Measurements from ENCODE around the gene GALNT9.

GALNT9 gene

DNA sequence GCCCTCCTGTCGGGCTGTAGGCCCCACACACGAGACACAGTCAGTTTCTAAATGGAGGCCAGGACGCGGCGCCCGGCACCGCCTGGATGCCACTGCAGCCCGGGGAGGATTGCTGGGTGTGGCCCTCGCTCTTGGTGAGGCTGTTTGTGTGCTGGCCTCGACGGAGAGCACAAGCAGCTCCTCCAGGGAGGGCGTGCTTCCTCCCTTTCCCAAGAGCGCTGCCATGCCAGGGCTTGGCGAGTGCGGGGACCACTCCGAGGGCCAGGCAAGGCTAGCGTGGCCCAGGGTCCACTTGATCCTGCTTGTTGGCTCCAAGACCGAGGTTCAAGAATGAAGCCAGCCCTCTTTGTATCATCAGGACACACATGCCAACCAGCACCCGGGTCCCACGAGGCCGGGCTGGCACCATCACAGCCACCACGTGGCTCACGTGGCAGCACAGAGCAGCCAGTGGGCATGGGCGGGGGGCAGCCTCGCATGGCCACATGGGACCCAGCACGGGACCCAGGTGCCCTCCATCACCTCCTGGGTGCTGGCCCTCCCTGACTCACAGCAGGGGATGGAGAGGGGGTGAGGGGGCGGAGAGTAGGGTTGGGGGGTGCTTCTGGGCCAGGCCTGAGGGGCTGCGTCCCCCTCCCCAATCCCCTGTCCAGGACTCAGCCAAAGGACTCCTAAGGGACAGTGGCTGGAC lies 113.9 kb downstream of the GALNT9 start:
- no peak for DNase-seq (ENCODE audit: low read depth in 2 of 2)

DNA sequence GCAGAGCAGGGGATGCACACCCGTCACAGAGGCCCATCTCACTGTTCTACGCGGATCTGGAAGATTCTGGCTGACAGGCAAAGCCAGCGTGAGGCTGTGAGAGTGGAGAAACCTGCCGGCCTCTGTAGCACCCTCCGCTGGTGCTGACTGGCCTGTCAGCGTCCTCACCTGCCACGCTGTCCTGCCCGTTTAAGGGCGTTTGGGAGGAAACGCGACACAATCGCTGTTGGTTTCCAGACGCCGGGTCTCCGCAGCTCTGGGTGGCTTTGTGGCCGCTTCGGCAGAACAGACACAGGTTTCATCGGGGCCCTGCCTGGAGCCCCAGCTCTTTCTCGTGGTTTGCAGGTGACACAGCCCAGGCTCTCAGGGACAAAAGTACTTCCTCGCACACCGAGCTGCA lies 114.5 kb downstream of the GALNT9 start:
- DNase-seq (ENCODE audit: low read depth in 2 of 2): no peak

DNA sequence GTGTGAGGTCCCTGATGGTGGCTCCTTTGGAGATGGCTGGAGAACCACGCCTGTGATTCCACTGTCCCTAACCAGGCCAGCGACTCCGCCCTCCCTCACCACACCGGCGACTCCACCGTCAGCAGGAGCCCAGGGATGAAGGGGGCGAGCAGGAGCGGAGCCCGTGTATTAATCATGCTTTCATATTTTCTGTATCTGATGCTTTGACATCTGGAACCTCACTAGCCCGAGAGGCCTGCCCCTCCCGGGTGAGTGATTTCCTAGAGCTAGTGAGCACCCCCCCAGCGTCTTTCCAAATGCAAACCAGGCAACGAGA lies 115.3 kb downstream of the GALNT9 start:
- no peak for DNase-seq (ENCODE audit: low read depth in 2 of 2)

DNA sequence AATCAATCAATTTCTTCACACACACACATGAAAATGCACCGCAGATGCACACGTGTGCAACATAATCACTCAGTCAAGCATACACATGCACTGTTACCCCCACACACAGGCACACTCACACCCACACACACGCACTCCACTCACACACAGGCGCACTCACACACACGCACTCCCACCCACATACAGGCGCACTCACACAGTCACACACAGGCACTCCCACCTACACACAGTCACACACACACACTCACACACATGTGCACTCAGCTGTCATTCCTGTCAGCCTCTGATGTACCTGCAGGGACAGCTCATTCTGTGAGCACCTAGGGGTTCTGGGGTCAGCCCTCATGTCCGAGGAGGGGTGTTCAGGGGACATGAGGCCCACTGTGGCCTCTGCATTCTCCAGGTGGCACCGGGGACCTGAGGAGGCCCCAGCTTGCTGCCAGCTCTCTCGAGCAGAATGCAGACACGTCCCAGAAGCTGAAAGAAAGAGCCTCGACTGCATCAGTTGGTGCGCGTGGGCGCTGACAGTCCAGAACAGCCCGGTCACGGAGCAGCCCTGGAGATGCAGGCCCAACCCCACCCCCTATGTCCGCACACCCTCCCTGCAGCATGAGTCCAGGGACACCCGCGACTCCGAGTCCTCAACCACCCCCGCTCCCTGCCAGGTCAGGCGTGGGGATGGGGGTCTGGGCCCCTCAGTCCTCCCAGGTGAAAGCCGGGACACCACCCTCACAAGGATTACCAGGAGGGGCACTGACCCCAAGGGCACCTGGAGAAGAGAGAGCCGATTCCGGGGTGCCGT lies 115.8 kb downstream of the GALNT9 start:
- no peak for DNase-seq (ENCODE audit: low read depth in 2 of 2)

DNA sequence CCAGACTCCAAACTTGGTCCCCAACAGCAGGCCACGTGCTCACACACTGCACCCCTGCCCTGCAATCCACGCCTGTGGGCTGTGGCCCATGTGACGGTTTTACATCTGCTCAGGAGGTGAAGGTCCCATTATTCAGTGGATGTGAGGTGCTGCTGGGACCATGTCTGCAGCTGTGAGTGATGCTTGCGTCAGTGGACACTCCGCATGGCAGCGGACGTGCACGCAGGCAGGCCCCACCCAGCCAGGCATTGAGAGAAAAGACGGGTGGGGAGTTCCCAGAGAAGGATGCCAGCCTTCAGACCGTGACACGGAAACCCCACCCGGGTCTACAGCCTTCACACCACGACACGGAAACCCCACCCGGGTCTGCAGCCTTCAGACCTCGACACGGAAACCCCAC lies 117.6 kb downstream of the GALNT9 start:
- no peak for DNase-seq (ENCODE audit: low read depth in 2 of 2)

DNA sequence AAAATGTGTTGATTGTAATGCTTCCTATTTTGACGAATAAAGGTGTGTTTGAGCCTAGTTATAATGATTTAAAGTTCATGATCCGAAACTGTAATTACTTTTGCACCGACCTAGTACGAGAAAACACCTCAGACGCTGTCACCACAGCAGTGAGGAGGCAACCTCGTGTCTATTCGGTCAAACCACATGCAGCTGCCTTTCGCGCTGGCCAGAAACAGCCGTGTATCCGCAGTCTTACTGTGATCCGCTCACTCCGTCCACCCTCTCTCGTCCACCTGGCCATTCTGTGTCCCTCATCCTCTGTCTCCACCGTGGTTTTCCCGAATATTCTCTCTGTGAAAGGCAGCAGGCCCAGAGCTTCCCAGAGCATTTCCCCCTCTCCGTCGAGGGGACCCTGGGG lies 118.1 kb downstream of the GALNT9 start:
- no peak for DNase-seq (ENCODE audit: low read depth in 2 of 2)

DNA sequence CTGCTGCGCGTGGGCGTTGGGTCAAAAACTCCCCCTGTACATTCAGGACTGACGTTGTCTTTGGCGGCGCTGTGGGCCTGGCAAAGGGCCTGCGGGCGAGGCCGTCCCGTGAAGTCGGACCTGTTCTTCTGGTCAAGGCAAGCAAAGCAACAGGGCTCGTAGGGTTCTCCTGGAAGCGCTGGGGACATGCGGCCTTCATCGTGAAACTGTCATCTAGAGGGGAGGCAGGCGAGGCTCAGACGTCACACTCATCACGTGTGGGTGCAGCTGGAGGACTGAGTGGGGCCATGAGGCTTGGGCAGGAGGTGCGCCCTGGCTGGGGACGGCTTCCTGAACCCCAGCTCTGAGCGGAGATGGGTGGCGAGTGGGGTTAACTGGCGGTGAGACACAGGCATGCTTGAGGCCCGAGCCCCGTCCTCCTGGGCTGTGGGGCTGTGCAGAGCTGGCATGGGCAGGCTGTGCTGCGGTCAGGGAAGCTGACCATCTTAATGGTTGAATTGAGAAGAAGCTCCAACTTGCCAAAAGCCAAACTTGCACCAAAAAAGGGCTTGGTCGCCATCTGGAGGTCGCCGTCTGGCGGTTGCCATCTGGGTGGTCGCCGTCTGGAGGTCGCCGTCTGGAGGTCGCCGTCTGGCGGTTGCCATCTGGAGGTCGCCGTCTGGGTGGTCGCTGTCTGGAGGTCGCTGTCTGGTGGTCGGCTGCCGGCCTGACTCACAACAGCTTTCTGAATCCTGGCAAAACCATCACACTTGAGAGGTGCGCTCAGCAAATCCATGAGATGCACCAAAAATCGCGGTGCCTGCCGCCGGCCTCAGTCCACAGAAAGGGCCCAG lies 119.0 kb downstream of the GALNT9 start:
- no peak for DNase-seq (ENCODE audit: low read depth in 2 of 2)

DNA sequence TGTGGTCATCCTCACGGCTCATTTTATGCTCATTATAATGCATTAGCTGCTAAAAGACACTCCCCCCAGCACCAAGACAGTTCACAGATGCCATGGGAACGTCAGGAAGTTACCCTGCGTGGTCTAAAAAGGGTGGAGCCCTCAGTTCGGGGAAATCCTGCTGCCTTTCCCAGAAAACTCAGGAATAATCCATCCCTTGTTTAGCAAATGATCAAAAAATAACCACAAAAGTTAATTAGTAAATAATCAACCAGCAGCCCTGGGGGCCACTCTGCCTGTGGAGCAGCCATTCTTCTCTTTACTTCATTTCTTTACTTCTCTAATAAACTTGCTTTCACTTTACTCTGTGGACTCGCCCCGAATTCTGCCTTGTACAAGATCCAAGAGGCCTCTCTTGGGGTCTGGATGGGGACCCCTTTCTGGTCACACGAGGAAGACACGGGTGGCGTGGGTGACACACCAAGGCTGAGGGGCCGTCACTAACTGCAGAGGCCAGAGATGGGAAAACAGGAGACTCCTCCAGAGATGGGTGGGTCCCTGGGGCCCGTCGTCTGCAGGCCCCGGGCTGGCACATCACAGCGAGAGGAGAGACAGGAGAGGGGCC lies 119.7 kb downstream of the GALNT9 start:
- no peak for DNase-seq (ENCODE audit: low read depth in 2 of 2)

DNA sequence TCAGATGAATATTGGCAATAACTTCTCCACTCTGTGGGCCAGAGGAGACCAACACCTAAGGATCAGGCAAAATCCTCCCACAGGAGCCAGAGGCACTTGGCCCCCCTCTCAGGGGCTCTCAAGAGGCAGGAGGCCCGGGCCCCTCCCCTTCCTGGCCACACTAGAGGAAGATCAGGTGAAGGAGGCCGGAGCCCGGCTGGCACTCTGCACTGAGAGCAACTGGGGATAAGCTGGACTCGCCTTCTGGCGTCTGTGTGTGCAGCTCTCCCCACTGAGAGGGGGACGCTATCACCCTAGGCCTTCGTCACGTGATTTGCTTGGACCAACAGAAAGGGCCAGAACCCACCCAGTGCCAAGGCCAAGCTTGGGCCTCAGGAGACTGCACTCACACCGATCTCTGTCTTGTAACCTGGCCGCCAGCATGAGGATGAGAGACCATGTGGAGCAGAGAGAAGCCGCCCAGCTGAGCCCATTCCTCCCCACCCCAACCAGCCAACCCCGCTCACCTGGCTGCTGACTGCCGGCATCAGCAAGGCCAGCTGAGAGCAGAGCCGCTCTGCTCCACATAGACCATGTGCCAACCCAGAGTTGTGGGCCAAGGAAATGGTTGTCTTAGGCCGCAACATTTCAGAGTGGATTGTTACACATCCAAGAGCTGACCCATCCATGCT lies 121.1 kb downstream of the GALNT9 start:
- no peak for DNase-seq (ENCODE audit: low read depth in 2 of 2)

DNA sequence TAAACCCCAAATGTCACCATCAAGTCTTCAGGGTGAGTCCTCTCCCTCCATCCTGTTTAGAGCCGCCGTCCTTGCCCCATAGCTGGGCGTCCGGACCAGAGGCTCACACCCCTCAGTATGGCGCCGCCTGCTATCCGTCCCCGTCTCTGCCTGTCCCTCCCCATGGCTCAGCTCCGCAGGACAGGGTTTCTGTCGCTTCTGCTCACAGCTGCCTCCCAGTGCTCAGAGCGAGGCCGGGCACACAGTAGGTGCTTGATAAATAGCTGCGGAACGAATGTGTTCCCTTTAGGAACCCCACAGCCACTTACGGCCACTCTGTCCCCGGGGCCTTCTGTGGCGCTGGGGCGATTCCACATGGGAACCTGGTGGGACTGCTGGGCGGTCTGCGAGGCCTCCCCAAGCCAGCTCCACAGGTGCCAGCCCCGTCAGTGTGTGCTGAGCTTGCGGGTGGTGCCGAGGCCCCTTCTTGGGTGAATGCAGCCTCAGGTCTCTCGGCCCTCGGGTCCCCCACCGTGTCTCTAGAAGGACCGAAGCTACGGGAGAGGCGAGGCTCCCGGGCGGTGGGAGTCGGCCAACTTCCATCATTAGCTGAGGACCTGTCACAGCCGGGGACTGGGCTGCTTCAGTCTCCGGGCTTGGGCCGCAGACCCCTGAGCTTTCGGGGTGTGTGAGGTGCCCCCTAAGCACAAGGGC lies 122.2 kb downstream of the GALNT9 start:
- DNase-seq (ENCODE audit: low read depth in 2 of 2): no peak

DNA sequence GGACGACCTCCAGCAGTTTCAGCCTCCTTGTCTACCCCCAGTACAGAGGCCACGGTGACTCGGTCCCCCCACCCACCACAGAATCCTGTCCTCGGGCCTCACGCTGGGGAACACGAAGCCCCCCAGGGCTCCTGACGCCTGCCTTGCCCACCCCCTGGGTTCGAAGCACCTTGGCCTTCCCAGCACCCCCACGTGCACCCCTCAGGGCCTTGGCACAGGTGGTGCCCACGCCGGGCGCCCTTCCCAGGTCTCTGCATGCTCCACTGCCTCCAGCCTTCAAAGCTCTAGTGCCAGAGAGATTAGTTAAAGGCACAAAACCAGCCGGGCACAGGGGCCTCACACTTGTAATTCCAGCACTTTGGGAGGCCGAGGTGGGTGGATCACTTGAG lies 123.3 kb downstream of the GALNT9 start:
- DNase-seq (ENCODE audit: low read depth in 2 of 2): no peak

DNA sequence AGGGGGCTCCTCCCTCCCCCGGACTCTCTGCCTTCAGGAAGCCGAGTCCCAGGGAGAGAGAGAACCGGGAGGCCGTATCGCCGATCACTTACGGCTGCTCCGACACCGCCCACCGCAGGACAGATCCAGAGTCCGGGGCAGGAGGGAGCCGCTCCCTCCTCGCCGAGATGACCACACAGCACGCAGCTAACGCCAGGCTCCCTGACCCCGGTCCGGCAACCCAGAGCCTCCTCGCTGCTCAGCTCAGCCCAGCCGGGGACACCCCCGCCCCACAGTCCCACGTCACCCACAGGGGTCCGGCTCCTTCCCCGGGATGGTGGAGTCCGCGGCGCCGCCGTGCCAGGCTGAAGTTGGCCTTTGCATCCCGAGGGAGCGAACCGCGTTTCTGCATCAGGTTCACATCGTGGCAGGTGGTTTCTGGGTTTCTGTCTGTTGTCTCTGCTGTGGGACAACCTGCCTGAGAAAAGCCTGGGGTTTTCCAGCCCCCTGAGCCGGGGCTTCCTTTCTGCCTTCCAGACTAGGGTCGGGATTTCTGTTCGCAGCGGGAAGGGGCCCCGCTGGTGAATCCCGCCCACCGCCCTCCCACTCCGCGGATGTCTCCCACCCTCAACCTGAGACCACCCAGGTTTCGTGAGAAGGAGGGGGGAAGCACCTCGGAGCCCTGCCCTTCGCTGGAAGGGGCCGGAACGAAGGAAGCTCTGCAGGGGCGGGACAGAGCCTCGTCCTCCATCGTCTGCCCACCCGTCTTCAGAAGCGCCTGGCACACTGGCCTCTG lies 123.9 kb downstream of the GALNT9 start:
- no peak for DNase-seq (ENCODE audit: low read depth in 2 of 2)

DNA sequence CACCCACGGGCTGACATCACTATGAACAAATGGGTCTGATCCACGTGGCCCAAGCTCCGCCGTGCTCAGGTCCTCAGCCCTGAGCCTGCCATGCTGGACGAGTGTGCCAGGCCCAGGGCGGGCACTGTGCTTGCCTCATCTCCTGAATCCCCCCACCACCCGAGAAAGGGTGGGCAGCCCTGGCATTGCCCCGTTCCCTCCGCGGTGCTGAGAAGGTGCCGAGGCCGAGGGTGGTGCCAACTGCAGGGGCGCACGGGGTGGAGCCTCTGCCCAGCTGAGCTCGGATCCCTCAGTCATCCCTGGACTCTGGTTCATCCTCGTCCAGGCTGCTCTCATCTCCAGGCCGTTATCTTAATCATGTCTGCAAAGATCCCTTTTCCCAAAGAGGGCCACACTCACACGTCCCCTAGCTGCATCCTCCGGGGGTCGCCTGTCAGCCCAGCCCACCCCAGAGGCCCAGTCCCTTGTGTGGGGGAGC lies 124.6 kb downstream of the GALNT9 start:
- DNase-seq (ENCODE audit: low read depth in 2 of 2): no peak

DNA sequence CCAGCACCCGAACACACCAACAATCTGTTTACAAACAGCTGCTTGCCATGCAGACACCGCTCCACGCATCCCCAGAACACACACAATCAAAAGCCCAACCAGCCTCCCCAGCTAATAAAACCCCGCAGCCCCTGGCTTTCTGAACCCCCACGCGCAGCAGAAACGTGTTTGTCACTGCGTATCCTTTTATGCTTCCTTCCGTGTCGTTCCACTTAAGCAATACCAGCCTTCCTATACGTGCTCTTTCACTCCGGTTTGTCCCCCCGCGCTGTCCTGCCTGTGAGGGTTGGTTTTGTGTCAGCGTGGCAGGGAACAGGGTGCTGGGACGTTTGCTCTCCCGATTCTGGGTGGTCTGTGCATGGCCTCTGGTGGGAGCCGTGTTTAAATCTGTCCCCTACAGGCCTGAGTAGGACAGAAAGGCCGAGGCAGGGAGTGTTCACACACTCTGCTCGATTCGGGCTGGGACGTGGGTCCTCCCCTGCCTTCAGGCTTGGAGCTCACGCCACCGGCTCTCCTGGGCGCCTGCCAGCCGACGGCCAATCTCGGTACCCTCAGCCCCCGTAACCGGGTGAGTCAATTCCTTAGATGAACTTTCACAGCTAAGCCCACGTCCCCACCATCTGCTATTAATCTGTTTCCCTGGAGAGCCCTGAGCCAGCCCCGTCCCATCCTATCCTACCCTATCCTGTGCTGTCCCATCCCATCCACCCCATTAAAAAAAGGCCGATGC lies 125.2 kb downstream of the GALNT9 start:
- DNase-seq (ENCODE audit: low read depth in 2 of 2): no peak

DNA sequence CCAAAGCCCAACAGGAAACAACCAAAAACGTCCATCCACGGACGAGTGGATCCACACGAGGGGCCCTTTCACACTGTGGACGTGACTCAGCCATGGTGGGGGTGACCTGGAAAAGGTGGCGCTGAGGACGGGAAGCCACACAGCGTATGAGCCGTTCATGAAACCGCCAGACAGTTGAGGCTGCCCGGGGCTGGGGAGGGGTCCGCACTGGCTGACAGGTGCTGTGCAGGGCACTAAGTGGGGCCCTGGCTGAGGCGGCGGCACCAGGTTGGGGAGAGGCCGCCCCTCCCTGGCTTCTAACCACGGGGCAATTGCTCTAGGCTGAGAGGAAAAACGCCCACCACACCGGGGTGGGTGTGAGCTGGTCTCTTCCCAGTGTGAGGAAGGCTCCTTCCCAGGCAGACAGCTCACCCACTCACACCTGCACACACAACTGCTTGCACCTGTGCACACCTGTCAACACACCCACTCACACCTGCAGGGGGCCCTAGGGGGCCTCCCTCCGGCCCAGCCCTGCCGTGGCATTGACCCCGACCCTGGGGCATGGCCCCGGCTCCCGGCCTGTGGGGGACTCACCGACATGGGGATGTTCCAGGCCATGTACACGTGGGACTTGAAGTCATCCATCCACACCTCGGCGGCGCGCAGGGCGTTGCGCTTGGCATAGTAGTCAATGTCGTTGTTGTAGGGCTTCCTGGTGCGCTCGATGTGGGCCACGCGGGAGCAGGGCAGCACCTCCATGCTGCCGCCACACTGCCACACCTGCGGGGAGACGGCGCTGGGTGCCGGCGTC lies 126.3 kb downstream of the GALNT9 start:
- no peak for DNase-seq (ENCODE audit: low read depth in 2 of 2)

DNA sequence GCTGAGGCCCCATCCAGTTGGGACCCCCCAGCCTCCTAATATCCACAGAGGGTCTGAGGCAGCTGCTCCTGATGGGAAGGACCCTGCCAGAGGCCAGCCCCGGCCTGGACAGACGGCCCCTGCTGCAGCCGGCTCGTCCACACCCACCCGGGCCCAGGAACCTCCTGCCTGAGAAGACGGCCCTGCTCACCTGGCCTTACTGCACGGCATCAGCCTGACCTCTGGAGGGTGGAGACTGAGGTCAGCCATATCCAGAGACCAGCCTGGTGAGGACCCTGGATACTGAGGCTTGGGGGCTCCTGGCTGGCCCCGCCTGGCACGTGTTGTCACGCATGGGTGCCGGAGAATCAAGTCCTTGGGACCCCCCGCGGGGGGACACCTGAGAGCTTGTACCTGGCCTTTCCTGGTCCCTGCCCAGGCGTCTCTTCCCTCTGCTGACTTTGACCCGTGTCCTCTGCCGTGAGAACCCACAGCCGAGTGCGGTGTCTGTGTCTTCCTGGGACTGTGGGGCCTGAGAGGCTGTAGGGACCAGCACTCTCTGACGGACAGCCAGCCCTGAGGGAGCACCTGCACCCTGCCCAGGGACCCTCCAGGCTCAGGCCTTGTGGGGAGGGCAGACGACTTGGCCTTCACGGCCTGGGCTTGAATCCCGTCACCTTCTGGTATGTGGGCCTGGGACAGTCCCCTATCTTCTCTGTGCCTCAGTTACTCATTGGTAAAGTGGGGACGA lies 127.8 kb downstream of the GALNT9 start:
- DNase-seq (ENCODE audit: low read depth in 2 of 2): no peak

DNA sequence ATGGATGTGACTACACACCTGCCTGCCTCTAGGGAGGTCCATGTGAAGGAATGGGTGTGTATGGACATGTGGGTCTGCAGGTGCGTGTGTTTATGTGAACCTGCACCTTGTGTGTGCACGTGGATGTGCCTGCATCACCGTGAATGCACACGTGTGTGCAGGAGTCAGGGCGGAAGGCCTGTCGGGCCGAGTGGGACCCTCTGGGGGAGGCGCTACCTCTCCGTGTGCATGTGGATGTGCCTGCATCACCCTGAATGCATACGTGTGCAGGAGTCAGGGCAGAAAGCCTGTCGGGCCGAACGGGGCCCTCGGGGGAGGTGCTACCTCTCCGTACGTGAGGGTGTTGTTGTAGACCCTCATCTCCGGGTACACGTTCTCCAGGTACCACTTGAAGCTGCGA lies 128.6 kb downstream of the GALNT9 start:
- DNase-seq (ENCODE audit: low read depth in 2 of 2): no peak

All from stimulated activated CD4-positive, alpha-beta T cell treated with anti-CD3 and anti-CD28 coated beads, Interleukin-15, amount 100 ng/mL, for 48 hours (primary cell).